Activated T-cell treated with anti-CD3 and anti-CD28 coated beads, Interleukin-2, amount 50 U/mL, for 72 hours (primary cell): ENCODE results near the gene LY86. TPM values are rescaled to one million over a fixed set of nuclear protein-coding genes. Genes with fewer than 3 reads are reported as not detected.
A peak's percentile ranks its signal among the peaks of the same experiment; 100 is the strongest.

Experiments
- ATAC-seq, 2 donors: fragments of 150-1000 bp; cut with Tn5 transposase; replicated peaks in 1 of 2; 2 replicates each; pipeline ENCODE4 v1.10.0; 2021; ENCODE audit warnings: moderate library complexity in 2 of 2, mild to moderate bottlenecking in 1 of 2
- DNase-seq, 2 donors: peaks; one replicate each; pipeline ENCODE4 v3.0.0; 2021 to 2022; ENCODE audit warnings: mixed read lengths in 1 of 2
- H3K27ac Mint-ChIP-seq: one replicate; pipeline ENCODE4 v1.8.0; 2022; ENCODE audit warnings: mild to moderate bottlenecking, moderate library complexity, mixed read lengths
- H3K27me3 Mint-ChIP-seq: one replicate; pipeline ENCODE4 v1.8.0; 2022; ENCODE audit warnings: low read depth, mixed read lengths
- H3K36me3 Mint-ChIP-seq, 2 donors: one replicate each; pipeline ENCODE4 v1.8.0; 2022; ENCODE audit warnings: mixed read lengths in 2 of 2, mild to moderate bottlenecking in 1 of 2; ENCODE audit not compliant: insufficient read depth in 2 of 2
- H3K4me1 Mint-ChIP-seq: one replicate; pipeline ENCODE4 v1.8.0; 2022; ENCODE audit warnings: low read depth, mixed read lengths
- H3K4me3 Mint-ChIP-seq, 2 donors: one replicate each; pipeline ENCODE4 v1.8.0; 2022; ENCODE audit warnings: mild to moderate bottlenecking in 2 of 2, mixed read lengths in 2 of 2, moderate library complexity in 2 of 2
- H3K9me3 Mint-ChIP-seq, 2 donors: one replicate each; pipeline ENCODE4 v1.8.0; 2022; ENCODE audit warnings: mixed read lengths in 2 of 2
- total RNA-seq, 2 donors: library from RNA; stranded (reverse); gene quantifications; one replicate each; pipeline ENCODE4 v1.2.3, GENCODE V29; 2022

Gene LY86
- 1 to 10 TPM in 1 of 2 donors, under 1 TPM in 1; 0.39 to 1.2 TPM for total RNA-seq

GRCh38 chr6:6588064-6588923 lies at the start of gene LY86:
Gene LY86 (plus strand): TSS chr6:6588720. CDS start chr6:6588735, 15 bp downstream.
- ATAC-seq: peak; percentile 52 to 57
- Mint-ChIP-seq H3K4me3 (peak within 1 kb of the TSS; percentile 51 to 74), H3K4me1 (peaks cover 83% of the 10 kb centered on the region), H3K36me3 (peaks cover 1 to 5% of the 10 kb centered on the region in 2 donors), H3K9me3 (peaks cover 0 to 6% of the 10 kb centered on the region in 2 donors), H3K27ac (no peak within 1 kb of the TSS), H3K27me3 (no peaks in the 10 kb centered on the region)
- DNase-seq: peak in 1 of 2 donors; percentile 19

GRCh38 chr6:6539036-6539435 lies 49.5 kb upstream of the LY86 start:
- Mint-ChIP-seq H3K4me3 (no peak overlapping the region), H3K4me1 (no peaks in the 10 kb centered on the region), H3K27ac (no peak overlapping the region), H3K36me3 (peaks cover 1 to 2% of the 10 kb centered on the region in 2 donors), H3K9me3 (peaks cover 0 to 2% of the 10 kb centered on the region in 2 donors), H3K27me3 (peaks cover 68% of the 10 kb centered on the region)
- DNase-seq (no peak), ATAC-seq (no peak)

GRCh38 chr6:6542357-6542756 lies 46.2 kb upstream of the LY86 start:
- DNase-seq (no peak), ATAC-seq (no peak)
- Mint-ChIP-seq H3K27ac (no peak overlapping the region), H3K9me3 (no peaks in the 10 kb centered on the region), H3K36me3 (peaks cover 0 to 2% of the 10 kb centered on the region in 2 donors), H3K4me3 (no peak overlapping the region), H3K4me1 (peaks cover 7% of the 10 kb centered on the region), H3K27me3 (peaks cover 60% of the 10 kb centered on the region)

- no peak overlapping the region for H3K27ac Mint-ChIP-seq
- H3K27me3 Mint-ChIP-seq: peaks cover 68% of the 10 kb centered on the region
- DNase-seq: no peak
- H3K4me3 Mint-ChIP-seq: no peak overlapping the region
- H3K9me3 Mint-ChIP-seq: no peaks in the 10 kb centered on the region
- peaks cover 8% of the 10 kb centered on the region for H3K4me1 Mint-ChIP-seq
- peaks cover 0 to 2% of the 10 kb centered on the region in 2 donors for H3K36me3 Mint-ChIP-seq
- no peak for ATAC-seq
Measured at GRCh38 chr6:6543181-6543879, 45.2 kb upstream of the LY86 start.

DNA sequence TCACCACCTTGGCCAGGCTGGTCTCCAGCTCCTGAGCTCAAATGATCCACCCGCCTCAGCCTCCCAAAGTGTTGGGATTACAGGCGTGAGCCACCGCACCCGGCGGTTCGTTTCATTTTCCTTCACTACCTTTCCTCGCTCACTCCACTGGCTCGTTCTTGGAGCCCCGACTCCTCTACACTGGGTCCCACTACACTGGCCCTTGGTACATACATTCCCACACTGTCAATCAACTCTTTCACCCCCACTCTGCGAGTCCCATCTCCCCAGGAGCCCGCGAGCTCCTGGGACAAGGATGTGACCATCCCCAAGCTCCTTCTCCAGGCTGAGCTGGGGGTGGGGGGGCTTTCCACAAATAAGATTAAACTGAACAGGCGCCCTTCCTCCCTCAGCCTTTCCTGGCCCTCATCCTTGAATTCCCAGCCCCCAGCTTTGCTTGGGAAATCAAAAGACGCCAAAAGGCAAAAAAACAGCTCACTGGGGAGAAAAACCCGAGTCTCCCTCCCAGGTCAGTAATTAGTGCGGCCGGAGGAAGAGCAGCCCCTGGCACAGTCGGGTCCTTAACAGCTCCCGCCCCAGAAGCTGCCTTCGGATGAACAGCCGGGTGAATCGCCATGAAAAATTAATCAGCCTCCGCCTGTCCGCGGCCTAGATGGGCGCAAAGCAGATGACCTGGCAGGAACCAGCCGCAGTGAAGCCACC lies 42.8 kb upstream of the LY86 start:
- DNase-seq (peak in 1 of 2 donors; percentile 19), ATAC-seq (no peak)
- Mint-ChIP-seq H3K4me3 (peak overlapping the region in 1 of 2 donors; percentile 73), H3K4me1 (peaks cover 8% of the 10 kb centered on the region), H3K9me3 (no peaks in the 10 kb centered on the region), H3K27ac (no peak overlapping the region), H3K36me3 (peaks cover 0 to 2% of the 10 kb centered on the region in 2 donors), H3K27me3 (peaks cover 56% of the 10 kb centered on the region)

DNA sequence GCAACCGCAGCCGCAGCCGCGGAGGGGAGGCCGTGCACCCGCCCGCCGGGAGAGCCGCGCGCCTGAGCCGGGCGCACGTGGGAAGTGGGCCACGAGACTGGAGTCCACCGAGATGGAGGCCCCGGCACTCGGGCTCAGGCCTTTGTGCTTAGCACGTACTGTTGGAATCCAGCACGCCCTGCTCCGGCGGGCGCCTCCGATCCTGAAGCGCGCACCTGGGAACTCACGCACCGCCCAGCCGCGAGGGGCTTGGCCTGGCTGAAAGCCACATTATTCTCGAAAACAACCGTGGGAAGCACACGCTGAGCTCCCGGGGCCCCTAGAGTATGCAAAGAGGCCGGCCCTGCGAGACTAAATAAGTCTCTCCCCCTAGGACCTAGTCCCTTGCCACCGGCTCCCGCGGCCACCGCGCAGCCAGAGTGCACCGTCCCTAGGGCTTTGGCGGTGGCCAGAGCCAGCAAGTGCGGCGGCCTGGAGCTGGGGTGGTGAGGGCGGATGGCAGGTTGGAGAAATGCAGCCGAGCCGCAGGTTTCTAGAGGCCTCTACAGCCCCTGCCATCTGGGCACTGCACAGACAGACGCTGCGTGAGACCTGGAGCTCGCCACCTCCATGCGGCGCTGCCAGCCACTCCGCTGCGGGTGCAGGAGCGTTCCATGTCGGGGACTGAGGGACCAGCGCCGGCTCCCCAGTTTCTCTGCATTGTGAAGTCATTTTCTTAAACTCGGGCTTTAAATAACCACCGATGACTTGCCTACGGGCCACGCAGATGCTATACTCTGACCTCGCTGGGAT lies 42.0 kb upstream of the LY86 start:
- ATAC-seq (peak; percentile 64 to 70), DNase-seq (peak; percentile 12 to 20)
- H3K27me3 Mint-ChIP-seq: peaks cover 50% of the 10 kb centered on the region
- no peak overlapping the region for H3K27ac Mint-ChIP-seq
- H3K36me3 Mint-ChIP-seq: peaks cover 0 to 2% of the 10 kb centered on the region in 2 donors
- no peaks in the 10 kb centered on the region for H3K9me3 Mint-ChIP-seq
- H3K4me1 Mint-ChIP-seq: peaks cover 8% of the 10 kb centered on the region
- H3K4me3 Mint-ChIP-seq: peak overlapping the region; percentile 73 to 75

DNA sequence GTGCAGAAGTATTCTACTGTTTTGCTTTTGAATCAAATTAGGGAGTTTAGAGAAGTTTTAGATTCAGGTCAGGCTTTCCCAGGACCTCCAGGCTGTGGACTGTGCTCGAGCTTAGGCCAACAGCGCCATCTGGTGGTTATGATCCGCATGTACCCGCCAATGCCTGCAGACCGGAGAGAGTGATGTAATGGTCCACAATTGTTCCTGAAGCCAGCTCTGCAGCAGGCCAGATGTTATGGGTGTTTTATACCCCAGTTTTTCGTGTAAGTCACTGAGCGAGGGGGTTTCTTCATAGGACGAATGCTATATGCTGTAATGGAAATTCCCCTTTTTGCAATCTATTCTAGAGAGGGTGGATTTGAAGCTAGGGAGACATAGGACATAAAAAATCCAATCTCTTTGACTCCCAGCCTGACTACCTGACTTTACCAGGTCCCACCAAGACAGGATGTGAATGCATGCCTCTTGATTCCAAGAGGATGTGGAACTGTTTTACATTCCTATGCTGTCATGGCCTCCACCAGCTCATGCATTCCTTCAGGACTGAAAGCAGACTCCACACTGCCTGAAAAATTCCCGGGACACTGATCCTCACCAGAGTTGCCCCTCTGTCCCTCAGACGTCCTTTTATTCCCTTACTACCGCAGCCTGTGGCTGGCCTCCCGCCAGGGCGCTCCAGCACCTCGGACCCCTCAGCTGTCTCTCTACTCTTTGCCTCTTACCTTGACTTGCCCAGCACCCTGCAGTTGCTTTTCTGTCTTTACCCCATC lies 41.2 kb upstream of the LY86 start:
- peaks cover 8% of the 10 kb centered on the region for H3K4me1 Mint-ChIP-seq
- H3K4me3 Mint-ChIP-seq: peak overlapping the region; percentile 73 to 75
- ATAC-seq (peak; percentile 94 to 96), DNase-seq (peak; percentile 81 to 84)
- no peaks in the 10 kb centered on the region for H3K9me3 Mint-ChIP-seq
- H3K27me3 Mint-ChIP-seq: peaks cover 42% of the 10 kb centered on the region
- H3K27ac Mint-ChIP-seq: no peak overlapping the region
- H3K36me3 Mint-ChIP-seq: peaks cover 0 to 2% of the 10 kb centered on the region in 2 donors

GRCh38 chr6:6556161-6556737 lies 32.3 kb upstream of the LY86 start:
- no peaks in the 10 kb centered on the region for H3K27me3 Mint-ChIP-seq
- DNase-seq: no peak
- no peaks in the 10 kb centered on the region for H3K36me3 Mint-ChIP-seq
- no peak for ATAC-seq
- H3K9me3 Mint-ChIP-seq: no peaks in the 10 kb centered on the region
- H3K4me3 Mint-ChIP-seq: no peak overlapping the region
- H3K27ac Mint-ChIP-seq: peak overlapping the region; percentile 41
- peaks cover 48% of the 10 kb centered on the region for H3K4me1 Mint-ChIP-seq

- H3K4me3 Mint-ChIP-seq: no peak overlapping the region
- no peak overlapping the region for H3K27ac Mint-ChIP-seq
- peaks cover 54% of the 10 kb centered on the region for H3K4me1 Mint-ChIP-seq
- ATAC-seq (peak; percentile 43 to 45), DNase-seq (peak; percentile 40 to 46)
- H3K36me3 Mint-ChIP-seq: no peaks in the 10 kb centered on the region
- no peaks in the 10 kb centered on the region for H3K27me3 Mint-ChIP-seq
- no peaks in the 10 kb centered on the region for H3K9me3 Mint-ChIP-seq
Measured at GRCh38 chr6:6556738-6557503, 31.6 kb upstream of the LY86 start.

GRCh38 chr6:6557504-6557839 lies 31.0 kb upstream of the LY86 start:
- DNase-seq: no peak
- ATAC-seq: no peak
- Mint-ChIP-seq H3K4me3 (no peak overlapping the region), H3K4me1 (peaks cover 60% of the 10 kb centered on the region), H3K27ac (no peak overlapping the region), H3K9me3 (peaks cover 0 to 2% of the 10 kb centered on the region in 2 donors), H3K36me3 (peaks cover 0 to 1% of the 10 kb centered on the region in 2 donors), H3K27me3 (no peaks in the 10 kb centered on the region)

- no peak for ATAC-seq
- peaks cover 0 to 2% of the 10 kb centered on the region in 2 donors for H3K9me3 Mint-ChIP-seq
- H3K27me3 Mint-ChIP-seq: no peaks in the 10 kb centered on the region
- H3K4me3 Mint-ChIP-seq: no peak overlapping the region
- DNase-seq: no peak
- peaks cover 63% of the 10 kb centered on the region for H3K4me1 Mint-ChIP-seq
- peaks cover 0 to 3% of the 10 kb centered on the region in 2 donors for H3K36me3 Mint-ChIP-seq
- no peak overlapping the region for H3K27ac Mint-ChIP-seq
Measured at GRCh38 chr6:6557886-6558285, 30.6 kb upstream of the LY86 start.
